PC-3 (cell line): Measurements from ENCODE around the gene PRDM11.

Source experiments
- CTCF ChIP-seq: fragments of 300-600 bp; sonication (generic); conservative IDR thresholded peaks from 2 replicates; pipeline ENCODE4 v1.5.1; 2017; ENCODE audit warnings: antibody characterized with exemption, low read depth, mild to moderate bottlenecking, low read length
- EZH2 ChIP-seq: fragments of 300-600 bp; sonication (generic); IDR thresholded peaks from one replicate; pipeline ENCODE4 v1.6.1; 2017; ENCODE audit warnings: antibody characterized with exemption, mild to moderate bottlenecking, low read length; ENCODE audit not compliant: unreplicated experiment
- EZH2phosphoT487 ChIP-seq: fragments of 300-600 bp; sonication (generic); IDR thresholded peaks from 2 replicates; pipeline ENCODE4 v1.6.1; 2018; ENCODE audit warnings: mild to moderate bottlenecking, antibody characterized with exemption, low read length, borderline replicate concordance

- TF ChIP-seq CTCF (no peak), EZH2phosphoT487 (no peak), EZH2 (no peak)
These were observed 44.1 kb upstream of the PRDM11 start for GRCh38 chr11:45102361-45102809.
